ENCODE data around the gene NEGR1.

Gene NEGR1

DNA sequence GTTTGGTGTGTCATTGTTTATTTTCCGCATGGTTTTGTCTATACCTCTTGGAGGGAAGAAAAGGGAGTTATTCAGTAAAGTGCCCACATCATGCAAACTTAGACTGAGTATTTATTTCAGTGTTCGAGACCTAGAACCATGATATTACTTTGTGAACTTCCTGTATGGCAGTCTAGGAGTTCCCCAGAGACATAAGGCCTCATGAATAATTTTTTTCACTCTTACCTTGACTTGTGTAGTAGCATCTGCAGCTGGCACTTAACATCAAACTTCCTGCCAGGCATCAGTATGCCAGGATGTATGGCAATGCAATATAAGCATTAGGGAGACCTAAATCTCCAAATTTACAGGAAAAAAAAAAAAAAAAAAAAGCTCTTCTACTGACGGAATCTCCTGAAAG lies 287.7 kb downstream of the NEGR1 start:
- TF ChIP-seq, protein P1, sequence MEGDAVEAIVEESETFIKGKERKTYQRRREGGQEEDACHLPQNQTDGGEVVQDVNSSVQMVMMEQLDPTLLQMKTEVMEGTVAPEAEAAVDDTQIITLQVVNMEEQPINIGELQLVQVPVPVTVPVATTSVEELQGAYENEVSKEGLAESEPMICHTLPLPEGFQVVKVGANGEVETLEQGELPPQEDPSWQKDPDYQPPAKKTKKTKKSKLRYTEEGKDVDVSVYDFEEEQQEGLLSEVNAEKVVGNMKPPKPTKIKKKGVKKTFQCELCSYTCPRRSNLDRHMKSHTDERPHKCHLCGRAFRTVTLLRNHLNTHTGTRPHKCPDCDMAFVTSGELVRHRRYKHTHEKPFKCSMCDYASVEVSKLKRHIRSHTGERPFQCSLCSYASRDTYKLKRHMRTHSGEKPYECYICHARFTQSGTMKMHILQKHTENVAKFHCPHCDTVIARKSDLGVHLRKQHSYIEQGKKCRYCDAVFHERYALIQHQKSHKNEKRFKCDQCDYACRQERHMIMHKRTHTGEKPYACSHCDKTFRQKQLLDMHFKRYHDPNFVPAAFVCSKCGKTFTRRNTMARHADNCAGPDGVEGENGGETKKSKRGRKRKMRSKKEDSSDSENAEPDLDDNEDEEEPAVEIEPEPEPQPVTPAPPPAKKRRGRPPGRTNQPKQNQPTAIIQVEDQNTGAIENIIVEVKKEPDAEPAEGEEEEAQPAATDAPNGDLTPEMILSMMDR (IDR thresholded peaks at IDR 0.05; ENCODE audit: low read length, missing control alignments): no peak
- H3K4me3 ChIP-seq (replicated peaks; ENCODE audit: low read depth, low read length): no peak overlapping the region
- DNase-seq (ENCODE audit: low read depth): no peak

DNA sequence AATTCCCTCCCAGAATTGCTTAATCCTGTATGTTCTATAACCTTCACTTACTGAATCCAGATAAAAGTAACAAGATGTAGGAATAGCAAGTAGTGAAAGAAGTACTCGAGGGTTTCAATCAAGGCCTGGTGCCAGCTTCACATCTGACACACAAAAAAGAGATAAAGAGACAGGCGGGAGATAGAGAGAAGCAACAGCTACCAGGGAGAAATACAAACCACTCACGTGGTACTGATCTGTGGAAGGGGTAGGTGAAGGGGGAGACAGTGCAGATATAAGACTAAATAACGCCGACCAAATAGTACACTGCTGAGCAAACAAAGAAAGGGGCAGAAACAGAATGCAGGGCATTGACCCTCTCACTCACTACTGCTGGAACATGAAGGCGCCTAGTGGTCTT lies 295.2 kb downstream of the NEGR1 start:
- TF ChIP-seq, protein P1 (IDR thresholded peaks at IDR 0.05; ENCODE audit: low read length, missing control alignments): no peak
- DNase-seq (ENCODE audit: low read depth): no peak
- H3K4me3 ChIP-seq (replicated peaks; ENCODE audit: low read depth, low read length): no peak overlapping the region

DNA sequence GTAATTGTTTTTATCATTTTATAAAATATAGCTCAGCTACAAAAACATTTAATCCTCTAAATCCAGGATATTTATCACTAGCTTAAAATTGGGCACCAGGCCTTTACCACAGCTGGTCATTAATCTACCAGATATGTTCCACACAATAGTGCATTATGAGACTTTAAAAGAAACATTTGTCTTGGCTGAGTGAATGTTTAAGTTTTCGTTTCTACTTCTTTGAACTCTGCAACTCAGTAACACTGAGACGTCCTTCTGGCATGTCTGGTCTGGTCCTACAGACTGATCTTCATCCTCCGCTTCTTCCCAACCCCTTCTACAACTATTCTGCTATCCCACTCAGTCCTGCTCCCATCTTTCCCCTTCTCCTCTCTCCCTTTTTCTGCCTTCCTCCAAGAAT lies 296.2 kb downstream of the NEGR1 start:
- TF ChIP-seq, protein P1 (IDR thresholded peaks at IDR 0.05; ENCODE audit: low read length, missing control alignments): no peak
- no peak overlapping the region for H3K4me3 ChIP-seq (replicated peaks; ENCODE audit: low read depth, low read length)
- DNase-seq (ENCODE audit: low read depth): no peak

DNA sequence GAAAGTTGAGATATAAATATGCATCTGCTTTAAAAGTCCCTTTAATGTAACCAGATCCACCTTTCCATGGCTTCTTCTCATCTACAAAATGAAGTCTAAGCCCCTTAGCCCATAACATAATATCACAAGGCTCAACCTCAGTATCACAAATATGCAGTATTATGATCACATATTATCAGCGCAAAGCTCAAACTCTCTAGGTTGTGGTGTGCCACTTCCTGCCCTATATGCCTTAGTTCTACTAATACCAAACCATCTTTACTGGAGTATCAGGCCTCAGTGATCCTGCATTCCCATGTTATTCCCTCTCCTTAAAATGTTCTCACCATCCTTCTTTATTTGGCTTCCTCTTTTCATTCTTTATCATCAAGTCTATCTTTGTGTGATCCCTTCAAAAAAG lies 301.8 kb downstream of the NEGR1 start:
- DNase-seq (ENCODE audit: low read depth): no peak
- TF ChIP-seq, protein P1 (IDR thresholded peaks at IDR 0.05; ENCODE audit: low read length, missing control alignments): no peak
- no peak overlapping the region for H3K4me3 ChIP-seq (replicated peaks; ENCODE audit: low read depth, low read length)

DNA sequence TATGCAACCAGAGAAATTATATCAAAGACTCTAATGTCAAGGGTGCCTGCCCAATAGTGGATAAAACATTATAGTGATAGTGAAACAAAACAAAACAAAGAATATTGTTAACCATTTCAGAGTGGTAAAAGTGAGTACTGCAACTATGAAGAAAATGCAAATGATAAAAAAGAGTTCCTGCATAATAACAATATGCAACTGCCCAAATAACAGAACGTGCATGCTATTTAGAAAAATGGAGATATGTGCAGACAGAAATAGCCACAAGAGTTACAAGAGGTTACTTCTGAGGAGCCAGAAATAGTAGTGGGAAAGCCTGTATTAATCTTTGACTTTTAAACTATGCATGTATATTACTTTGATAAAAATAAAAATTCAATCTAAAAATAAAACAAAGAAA lies 302.5 kb downstream of the NEGR1 start:
- TF ChIP-seq, protein P1 (IDR thresholded peaks at IDR 0.05; ENCODE audit: low read length, missing control alignments): no peak
- no peak for DNase-seq (ENCODE audit: low read depth)
- no peak overlapping the region for H3K4me3 ChIP-seq (replicated peaks; ENCODE audit: low read depth, low read length)

DNA sequence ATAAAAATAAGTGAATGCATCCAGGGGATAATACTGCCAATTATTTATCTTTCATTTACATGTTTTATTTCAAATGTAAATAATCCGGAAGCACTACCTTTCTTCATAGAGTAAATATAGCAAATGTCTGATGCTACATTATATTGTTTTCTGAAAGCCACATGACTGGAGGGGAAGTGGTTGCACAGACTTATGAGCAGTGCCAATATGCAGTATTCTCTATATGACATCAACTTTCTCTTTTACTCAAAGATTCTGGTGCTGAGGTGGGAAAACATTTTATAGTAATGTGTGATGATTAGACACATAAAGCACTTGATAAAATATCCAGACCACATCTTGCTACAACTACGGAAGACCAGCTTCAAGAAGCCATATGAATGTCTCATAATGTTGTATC lies 314.7 kb downstream of the NEGR1 start:
- no peak overlapping the region for H3K4me3 ChIP-seq (replicated peaks; ENCODE audit: low read depth, low read length)
- DNase-seq (ENCODE audit: low read depth): no peak

DNA sequence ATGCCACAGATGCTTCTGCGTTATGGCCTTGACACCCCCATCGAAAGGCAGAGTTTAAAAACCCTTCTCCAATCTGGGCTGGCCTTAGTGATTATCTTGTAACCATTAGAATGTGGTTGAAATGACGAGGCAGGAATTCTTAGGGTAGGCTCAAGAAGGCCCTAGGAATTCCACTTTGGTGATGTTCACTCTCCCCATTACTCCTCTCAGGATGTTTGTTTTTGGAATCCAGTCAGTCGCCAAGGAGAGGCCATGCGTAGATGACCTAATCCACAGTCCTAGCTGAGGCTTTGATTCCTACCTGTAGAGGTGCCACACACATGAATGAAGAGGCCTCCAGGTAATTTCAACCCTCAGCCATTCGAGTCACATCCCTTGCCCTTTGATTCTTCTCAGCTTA lies 318.2 kb downstream of the NEGR1 start:
- DNase-seq (ENCODE audit: low read depth): no peak
- TF ChIP-seq, protein P1 (IDR thresholded peaks at IDR 0.05; ENCODE audit: low read length, missing control alignments): no peak
- no peak overlapping the region for H3K4me3 ChIP-seq (replicated peaks; ENCODE audit: low read depth, low read length)

More for the DNA sequence above, 314.7 kb downstream of the NEGR1 start:
- TF ChIP-seq, protein P1 (IDR thresholded peaks at IDR 0.05; ENCODE audit: low read length, missing control alignments): no peak
